Progenitor cell of endocrine pancreas (in vitro differentiated cells): ENCODE data around the gene C19orf33. TPM values are rescaled to one million over a fixed set of nuclear protein-coding genes. Genes with fewer than 3 reads are reported as not detected.

Experiments
- DNase-seq: peaks from one replicate; pipeline ENCODE4 v3.0.0; 2021; ENCODE audit warnings: low spot score; ENCODE audit not compliant: unreplicated experiment
- H3K27ac Mint-ChIP-seq: 2 replicates; pipeline ENCODE4 v1.8.0; 2021; ENCODE audit warnings: mild to moderate bottlenecking, moderate library complexity, mixed read lengths
- H3K27me3 Mint-ChIP-seq: 2 replicates; pipeline ENCODE4 v1.8.0; 2021; ENCODE audit warnings: mixed read lengths
- H3K36me3 Mint-ChIP-seq: 2 replicates; pipeline ENCODE4 v1.8.0; 2022; ENCODE audit warnings: mixed read lengths; ENCODE audit not compliant: insufficient read depth
- H3K4me1 Mint-ChIP-seq: 2 replicates; pipeline ENCODE4 v1.8.0; 2021; ENCODE audit warnings: low read depth, mixed read lengths
- H3K4me3 Mint-ChIP-seq: 2 replicates; pipeline ENCODE4 v1.8.0; 2021; ENCODE audit warnings: low read depth, mild to moderate bottlenecking, moderate library complexity, mixed read lengths
- H3K9me3 Mint-ChIP-seq: 2 replicates; pipeline ENCODE4 v1.8.0; 2021; ENCODE audit warnings: low read depth, mixed read lengths
- total RNA-seq: library from RNA; stranded (reverse); gene quantifications from 2 replicates; pipeline ENCODE4 v1.2.1, GENCODE V29; 2021
- TF ChIP-seq, protein P1 (sequence below): fragments of 200-600 bp; sonication (generic); IDR thresholded peaks from one replicate; pipeline ENCODE4 v1.5.0; 2021; ENCODE audit warnings: antibody characterized with exemption, mild to moderate bottlenecking; ENCODE audit not compliant: unreplicated experiment

C19orf33 gene
- total RNA-seq, 1 donor from 2014 or later: 3.5 TPM

GRCh38 chr19:38294090-38294489 is 10.0 kb upstream of the C19orf33 start:
- Mint-ChIP-seq H3K9me3 (no peaks in the 10 kb centered on the region), H3K36me3 (peaks cover 12% of the 10 kb centered on the region), H3K27me3 (no peaks in the 10 kb centered on the region)

GRCh38 chr19:38298821-38299680 is 5.0 kb upstream of the C19orf33 start:
- Mint-ChIP-seq H3K36me3 (no peaks in the 10 kb centered on the region), H3K4me1 (peaks cover 10% of the 10 kb centered on the region), H3K9me3 (no peaks in the 10 kb centered on the region), H3K27ac (no peak overlapping the region), H3K27me3 (no peaks in the 10 kb centered on the region), H3K4me3 (no peak overlapping the region)
- TF ChIP-seq, protein P1, sequence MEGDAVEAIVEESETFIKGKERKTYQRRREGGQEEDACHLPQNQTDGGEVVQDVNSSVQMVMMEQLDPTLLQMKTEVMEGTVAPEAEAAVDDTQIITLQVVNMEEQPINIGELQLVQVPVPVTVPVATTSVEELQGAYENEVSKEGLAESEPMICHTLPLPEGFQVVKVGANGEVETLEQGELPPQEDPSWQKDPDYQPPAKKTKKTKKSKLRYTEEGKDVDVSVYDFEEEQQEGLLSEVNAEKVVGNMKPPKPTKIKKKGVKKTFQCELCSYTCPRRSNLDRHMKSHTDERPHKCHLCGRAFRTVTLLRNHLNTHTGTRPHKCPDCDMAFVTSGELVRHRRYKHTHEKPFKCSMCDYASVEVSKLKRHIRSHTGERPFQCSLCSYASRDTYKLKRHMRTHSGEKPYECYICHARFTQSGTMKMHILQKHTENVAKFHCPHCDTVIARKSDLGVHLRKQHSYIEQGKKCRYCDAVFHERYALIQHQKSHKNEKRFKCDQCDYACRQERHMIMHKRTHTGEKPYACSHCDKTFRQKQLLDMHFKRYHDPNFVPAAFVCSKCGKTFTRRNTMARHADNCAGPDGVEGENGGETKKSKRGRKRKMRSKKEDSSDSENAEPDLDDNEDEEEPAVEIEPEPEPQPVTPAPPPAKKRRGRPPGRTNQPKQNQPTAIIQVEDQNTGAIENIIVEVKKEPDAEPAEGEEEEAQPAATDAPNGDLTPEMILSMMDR: no peak
- no peak for DNase-seq

More at GRCh38 chr19:38294090-38294489, 10.0 kb upstream of the C19orf33 start:
- TF ChIP-seq, protein P1: no peak
- no peak for DNase-seq
- H3K4me1 Mint-ChIP-seq: no peaks in the 10 kb centered on the region
- no peak overlapping the region for H3K4me3 Mint-ChIP-seq
- H3K27ac Mint-ChIP-seq: peak overlapping the region; percentile 73

GRCh38 chr19:38304352-38304865 is 358 bp downstream of the C19orf33 start:
- Mint-ChIP-seq H3K27me3 (no peaks in the 10 kb centered on the region), H3K27ac (peak overlapping the region; percentile 37), H3K36me3 (no peaks in the 10 kb centered on the region), H3K4me1 (peaks cover 11% of the 10 kb centered on the region), H3K4me3 (peak overlapping the region; percentile 38), H3K9me3 (no peaks in the 10 kb centered on the region)
- TF ChIP-seq, protein P1: no peak
- no peak for DNase-seq

DNA sequence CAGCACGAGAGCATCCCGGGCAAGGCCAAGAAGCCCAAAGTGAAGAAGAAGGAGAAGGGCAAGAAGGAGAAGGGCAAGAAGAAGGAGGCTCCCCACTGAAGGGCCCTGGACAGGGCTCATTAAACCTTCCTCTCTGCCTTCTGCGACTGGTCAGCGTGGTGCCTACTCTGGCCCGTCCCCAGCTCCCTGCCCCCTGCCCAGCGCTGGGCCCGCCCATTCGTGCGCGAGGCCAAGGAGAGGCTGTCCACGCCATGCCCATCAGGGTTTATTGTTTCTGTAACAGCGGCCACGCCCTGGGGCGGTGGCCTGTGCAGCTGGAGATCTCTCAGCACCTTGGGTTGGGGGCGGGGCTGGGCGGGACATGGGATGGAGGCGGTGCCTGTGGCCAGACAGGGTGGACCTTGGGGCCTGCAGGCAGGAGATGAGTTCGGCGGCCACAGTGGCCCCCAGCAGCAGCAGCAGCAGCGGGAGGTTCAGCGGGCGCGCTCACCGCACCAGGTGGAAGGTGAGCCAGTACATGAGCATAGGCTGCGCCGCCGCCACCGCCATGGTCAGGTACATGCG is 897 bp downstream of the C19orf33 start:
- H3K36me3 Mint-ChIP-seq: no peaks in the 10 kb centered on the region
- H3K27me3 Mint-ChIP-seq: no peaks in the 10 kb centered on the region

GRCh38 chr19:38306236-38306635 is 2.2 kb downstream of the C19orf33 start:
- Mint-ChIP-seq H3K4me3 (no peak overlapping the region), H3K36me3 (no peaks in the 10 kb centered on the region), H3K4me1 (peaks cover 4% of the 10 kb centered on the region), H3K27me3 (no peaks in the 10 kb centered on the region), H3K27ac (no peak overlapping the region), H3K9me3 (no peaks in the 10 kb centered on the region)
- no peak for DNase-seq
- TF ChIP-seq, protein P1: no peak

More for the DNA sequence above, 897 bp downstream of the C19orf33 start:
- peak overlapping the region; percentile 38 for H3K4me3 Mint-ChIP-seq
- TF ChIP-seq, protein P1: no peak
- H3K4me1 Mint-ChIP-seq: peaks cover 11% of the 10 kb centered on the region
- no peaks in the 10 kb centered on the region for H3K9me3 Mint-ChIP-seq
- H3K27ac Mint-ChIP-seq: peak overlapping the region; percentile 85
- peak; percentile 55 for DNase-seq
